Activated T-cell treated with anti-CD3 and anti-CD28 coated beads, Interleukin-2, amount 50 U/mL, for 48 hours (primary cell): ENCODE data around the gene EVI2A.
"Not testable (repeated sequence)": the region's sequence is repeated elsewhere in the genome, so short reads cannot be mapped to it uniquely, and the experiment has no call there.

Experiments used
- DNase-seq, 2 experiments: peaks; one replicate each; pipeline ENCODE4 v3.0.0-alpha.2; 2020

EVI2A gene, protein sequence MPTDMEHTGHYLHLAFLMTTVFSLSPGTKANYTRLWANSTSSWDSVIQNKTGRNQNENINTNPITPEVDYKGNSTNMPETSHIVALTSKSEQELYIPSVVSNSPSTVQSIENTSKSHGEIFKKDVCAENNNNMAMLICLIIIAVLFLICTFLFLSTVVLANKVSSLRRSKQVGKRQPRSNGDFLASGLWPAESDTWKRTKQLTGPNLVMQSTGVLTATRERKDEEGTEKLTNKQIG

DNA sequence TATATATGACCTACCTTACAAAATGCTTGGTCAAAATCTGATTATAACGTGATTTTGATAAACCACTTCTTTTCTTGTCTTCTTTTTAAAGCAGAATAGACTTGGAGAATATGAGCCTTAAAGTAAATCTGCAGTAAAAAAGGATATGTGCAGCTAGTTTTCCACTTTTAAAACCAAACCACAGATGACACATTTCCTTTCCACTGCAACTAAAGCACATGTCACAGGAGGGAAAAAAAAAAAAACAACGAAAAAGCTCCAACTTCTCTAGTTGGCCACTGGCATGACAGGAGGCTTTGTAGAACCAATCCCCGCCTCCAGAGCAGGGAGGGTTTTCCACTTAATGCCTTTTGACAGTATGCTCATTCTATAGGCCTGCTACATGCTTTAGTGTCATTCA lies at the start of gene EVI2A:
TSS of gene EVI2A (minus strand) at position 142 of the 400 bp plus-strand sequence. CDS start 2,609 bp downstream, outside the sequence.
- peak; percentile 72 to 76 for DNase-seq

DNA sequence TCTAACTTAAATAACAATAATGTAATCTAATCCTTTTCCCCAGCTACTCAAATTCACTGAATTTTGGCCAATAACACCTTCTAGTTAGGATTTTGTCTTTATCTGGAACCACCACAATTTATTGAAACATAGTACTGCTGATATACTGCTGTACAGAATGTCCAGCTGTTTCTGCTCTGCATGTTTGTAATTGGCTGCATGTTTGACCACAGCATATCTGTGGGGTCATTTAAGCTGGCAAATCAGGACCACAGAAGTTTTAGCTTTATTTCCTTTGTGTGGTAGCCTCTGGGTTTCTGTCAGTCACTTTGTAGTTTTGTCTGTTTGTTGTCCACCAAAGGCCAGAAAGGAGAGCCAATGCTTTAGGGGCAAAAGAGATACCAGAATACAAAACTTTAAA lies 47.8 kb upstream of the EVI2A start:
- DNase-seq, result no peak

DNA sequence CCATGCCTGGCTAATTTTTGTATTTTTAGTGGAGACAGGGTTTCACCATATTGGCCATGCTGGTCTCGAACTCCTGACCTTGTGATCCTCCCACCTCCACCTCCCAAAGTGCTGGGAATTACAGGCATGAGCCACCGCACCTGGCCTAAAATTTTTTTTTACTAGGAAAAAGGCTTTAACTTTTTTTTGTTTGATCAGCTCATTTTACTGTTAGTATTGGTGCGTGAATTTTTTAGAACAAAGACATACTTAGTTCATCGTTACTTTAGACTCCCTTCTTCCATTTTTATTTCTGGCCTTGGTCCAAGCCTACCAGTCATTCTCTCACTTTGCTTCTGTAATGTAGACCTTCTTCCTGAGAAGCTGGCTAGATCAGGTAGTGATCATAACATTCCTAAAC lies 44.7 kb upstream of the EVI2A start:
- no peak for DNase-seq

DNA sequence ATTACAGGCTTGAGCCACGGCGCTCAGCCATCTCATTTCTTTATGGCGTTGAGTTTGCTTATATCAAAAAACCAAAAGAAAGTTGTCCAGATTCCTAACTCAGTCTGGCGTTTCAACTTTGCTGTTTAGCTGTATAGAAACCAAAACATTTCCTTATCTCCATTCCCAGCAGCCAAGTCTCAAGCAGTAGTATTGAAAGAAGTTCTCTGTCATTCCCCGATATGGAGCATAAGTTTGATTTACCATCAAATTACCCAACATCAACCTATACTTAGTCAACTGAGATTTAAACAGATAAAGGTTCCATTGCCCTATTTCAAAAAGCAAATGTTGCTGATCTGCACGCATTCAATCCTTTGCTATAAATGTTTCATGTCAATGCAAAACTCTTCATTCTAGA lies 42.6 kb upstream of the EVI2A start:
- no peak for DNase-seq

DNA sequence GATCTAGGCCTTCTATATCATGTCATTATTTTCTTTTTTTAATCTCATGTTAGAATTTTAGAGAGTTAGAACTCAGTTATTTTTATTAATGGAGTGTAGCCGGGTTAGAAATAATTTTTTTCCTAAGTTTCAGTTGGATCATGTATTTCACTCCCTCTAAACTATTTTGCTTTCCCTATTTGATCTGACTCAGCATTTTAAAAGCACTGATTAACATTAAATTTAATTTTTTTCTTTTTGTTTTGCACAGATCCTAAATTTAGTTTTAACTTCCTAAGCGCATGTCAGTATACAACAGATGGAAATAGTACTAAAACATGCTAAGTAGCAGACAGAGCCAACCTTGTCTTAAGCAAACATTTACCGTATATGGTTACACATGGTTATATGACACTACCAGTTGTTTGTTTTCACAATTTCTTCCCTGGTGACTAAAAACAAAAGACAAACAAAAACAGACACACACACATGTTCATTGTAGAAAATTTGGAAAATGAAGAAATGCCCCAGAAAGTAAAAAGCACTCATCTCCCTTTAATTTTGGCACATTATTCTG lies 36.5 kb upstream of the EVI2A start:
- DNase-seq, result no peak

DNA sequence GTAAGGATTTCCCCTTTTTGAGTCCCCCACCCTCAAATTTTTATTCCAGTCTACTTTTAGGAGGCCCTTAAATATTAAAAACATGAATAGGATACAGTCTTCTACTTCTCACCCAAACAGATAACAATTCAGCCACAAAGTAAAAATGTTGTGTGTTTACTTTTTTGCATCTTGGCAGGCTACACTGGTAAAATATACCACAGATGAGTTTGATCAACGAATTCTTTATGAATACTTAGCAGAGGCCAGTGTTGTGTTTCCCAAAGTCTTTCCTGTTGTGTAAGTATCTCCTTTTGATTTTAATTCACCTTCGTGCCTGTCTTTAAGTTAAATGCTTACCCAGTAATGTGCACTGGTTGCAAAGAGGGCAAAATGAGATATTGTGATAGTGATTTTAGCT lies 35.7 kb upstream of the EVI2A start:
- no peak for DNase-seq

DNA sequence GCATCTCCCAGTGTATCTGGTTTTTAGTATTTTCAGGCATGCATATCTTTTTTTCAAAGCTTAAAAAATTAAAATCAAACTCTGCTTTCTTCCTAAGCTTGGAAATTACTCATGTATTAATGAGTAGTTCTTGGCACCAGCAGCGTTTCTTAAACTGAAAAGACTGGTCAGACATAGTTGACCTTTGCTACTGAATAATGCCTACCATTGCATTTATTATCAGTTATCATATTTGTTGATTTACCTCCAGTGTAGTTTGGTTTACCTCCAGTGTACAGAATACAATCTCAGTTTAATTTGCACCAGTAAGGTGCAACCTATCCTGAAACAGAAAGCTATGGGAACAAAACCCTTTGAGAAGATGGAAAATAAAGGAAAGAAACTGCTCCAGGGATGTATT lies 34.5 kb upstream of the EVI2A start:
- DNase-seq, result no peak

DNA sequence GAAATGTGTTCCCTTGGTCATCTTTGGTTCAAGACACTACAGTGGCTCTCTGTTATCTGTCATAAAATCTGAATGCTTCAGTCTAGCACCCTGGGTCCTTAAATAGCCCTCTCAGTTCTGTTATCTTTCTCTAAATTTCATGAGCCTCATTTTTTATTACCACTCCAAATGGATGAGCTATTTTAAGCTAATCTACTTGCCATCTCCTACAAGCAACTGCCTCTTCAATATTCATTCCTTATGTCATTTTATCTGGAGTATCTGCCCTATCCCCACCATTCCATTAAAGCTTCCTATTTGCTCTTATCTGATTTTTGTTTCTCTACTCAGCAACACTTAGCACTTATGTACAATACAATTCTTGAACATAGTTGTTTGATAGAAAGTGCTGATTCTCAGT lies 28.0 kb upstream of the EVI2A start:
- DNase-seq, result no peak

DNA sequence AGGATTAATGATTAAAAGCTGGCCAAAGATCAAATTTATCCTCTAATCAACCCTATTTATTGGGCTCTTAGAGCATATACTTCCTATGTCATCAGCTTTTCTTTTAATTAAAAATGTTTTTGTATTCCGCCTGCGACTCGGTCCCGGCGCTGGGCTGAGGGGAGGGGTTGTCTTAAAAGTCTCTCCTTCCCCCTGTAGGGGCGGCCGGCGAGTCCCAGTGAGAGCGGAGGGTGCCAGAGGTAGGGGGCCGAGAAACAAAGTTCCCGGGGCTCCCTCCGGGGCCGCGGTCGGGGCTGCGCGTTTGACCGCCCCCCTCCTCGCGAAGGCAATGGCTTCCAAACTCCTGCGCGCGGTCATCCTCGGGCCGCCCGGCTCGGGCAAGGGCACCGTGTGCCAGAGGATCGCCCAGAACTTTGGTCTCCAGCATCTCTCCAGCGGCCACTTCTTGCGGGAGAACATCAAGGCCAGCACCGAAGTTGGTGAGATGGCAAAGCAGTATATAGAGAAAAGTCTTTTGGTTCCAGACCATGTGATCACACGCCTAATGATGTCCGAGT lies 23.8 kb upstream of the EVI2A start:
- not testable (repeated sequence) for DNase-seq

DNA sequence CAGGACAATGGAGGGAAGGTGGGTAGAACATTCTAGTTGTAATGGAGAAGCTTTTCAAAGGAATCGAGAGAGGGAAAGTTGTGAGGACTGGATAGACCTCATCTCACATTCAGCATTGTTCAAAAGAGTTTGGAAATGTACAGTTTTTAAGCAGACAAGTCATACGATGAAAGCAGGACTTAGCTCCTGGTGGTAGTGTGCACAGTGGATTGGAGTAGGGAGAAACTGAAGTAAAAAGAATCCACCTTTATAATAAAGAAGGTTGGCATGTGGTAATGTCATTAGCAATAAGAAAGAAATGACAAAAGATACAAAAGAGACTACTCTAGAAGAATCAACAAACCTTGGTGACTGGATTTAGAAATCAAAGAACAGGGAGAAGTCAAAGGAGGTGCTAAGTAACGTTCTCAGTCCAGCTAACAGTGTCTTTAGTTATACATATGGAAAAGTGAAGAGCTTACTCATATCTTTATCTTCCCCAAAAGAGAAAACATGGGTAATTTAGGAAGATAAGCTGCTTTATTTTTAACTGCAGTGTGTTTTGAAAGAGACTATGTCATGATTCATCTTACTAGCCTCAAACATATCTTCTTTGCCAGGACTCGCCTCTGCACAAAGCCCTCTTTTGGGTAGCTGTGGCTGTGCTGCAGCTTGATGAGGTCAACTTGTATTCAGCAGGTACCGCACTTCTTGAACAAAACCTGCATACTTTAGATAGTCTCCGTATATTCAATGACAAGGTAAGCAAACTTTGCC lies 18.7 kb upstream of the EVI2A start:
- no peak for DNase-seq

DNA sequence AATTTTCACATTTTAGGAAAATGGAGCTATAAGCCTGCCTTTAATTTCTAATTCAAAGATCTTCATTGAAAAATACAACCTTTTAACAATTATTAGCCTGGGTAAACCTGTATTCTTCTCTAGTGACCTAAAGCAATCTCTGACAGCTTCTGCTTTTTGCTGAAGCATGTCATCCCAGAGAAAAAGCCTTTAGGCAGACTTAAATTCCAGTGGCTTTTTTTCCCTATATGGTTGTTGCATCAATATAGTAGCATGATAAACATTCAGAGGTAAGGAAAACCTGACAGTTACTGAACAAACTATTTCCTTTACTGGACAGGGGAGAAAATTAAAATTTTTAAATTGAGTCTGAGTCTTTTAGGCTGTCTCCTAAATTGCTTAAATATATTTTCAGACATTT lies 7.8 kb upstream of the EVI2A start:
- DNase-seq, result no peak

DNA sequence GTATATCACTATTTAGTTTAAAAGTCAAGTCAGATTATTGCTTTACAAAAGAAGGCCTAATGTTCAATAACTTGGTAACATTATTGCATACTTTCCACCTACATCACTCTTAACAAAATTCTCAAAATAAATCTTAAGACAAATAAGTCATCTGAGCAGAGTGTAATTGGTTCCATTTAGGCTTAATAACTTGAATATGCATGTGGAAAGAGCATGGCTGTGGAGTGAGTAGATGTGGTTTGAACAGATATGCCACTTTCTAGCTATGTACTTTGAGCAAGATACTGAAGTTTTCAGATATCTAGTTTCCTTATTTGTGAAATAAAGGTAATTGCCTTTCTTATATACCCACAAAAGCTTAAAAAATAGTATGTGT lies 6.7 kb upstream of the EVI2A start:
- no peak for DNase-seq

DNA sequence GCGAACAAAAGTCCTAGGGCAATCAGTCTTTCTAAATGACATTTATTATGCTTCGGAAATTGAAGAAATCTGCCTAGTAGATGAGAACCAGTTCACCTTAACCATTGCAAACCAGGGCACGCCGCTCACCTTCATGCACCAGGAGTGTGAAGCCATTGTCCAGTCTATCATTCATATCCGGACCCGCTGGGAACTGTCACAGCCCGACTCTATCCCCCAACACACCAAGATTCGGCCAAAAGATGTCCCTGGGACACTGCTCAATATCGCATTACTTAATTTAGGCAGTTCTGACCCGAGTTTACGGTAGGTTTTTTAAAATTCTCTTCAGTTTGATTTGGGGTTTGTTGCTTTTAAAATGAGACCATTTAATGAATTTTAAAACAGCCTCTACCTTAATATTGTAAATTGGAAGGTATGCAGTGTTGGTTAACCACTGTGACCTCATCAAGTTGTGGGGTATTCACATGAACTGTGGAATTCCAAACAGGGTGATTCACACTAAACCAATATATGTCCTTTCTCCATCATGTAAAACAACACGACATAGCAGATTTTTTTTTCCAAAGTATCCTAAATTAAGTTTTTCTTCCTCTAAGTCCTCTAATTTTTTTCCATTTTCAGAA lies 6.2 kb upstream of the EVI2A start:
- no peak for DNase-seq

DNA sequence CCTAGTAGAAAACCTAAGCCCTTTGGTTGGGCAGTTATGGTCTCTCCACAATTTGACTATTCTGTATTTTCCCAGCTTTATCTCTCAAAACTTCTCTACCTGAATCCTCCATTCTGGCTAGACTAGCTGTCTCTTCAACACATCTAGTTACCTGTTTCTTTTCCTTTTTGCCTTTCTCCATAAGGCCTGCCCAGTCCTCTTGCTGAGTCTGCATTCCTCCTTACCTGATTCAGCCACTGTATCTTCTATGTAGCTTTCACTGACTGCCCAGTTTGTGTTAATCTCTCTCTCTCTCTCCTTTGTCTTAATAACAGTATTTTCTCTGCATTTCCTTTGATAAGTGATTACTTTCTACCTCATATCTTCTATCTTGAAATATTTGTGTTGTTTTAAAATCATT lies 2.1 kb upstream of the EVI2A start:
- no peak for DNase-seq

DNA sequence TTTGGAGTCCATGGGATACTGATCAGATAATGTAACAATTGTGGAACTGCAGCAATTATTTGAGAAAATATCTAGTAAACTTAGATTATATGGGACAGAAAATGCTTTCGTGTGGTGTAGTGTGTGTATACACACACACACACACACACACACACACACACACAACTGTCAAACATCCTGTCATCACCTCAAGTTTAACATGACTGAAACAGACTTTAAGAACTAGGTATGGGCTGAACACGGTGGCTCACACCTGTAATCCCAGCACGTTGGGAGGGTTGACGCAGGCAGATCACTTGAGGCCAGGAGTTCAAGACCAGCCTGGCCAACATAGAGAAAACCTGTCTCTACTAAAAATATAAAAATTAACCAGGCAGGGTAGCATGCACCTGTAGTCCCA lies 544 bp upstream of the EVI2A start:
- peak; percentile 35 to 39 for DNase-seq

DNA sequence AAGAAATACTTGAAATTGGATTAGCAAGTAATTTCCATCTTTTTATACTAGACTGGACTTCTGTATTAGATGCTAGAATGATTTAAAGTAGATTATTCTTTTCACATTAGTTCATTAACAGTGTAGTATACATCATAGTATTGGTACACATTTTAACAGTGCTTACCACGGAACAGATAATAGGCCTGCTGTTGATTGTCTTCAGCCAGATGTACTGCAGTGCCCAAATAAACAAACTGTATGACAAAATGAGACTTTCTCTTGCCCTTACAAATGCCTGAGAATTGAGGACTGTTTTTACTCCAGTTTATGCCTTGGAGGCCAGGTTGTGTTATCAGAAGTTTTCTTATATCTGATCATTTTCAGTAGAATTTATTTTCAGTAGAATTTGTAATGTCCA lies 631 bp downstream of the EVI2A start:
- DNase-seq, result no peak

DNA sequence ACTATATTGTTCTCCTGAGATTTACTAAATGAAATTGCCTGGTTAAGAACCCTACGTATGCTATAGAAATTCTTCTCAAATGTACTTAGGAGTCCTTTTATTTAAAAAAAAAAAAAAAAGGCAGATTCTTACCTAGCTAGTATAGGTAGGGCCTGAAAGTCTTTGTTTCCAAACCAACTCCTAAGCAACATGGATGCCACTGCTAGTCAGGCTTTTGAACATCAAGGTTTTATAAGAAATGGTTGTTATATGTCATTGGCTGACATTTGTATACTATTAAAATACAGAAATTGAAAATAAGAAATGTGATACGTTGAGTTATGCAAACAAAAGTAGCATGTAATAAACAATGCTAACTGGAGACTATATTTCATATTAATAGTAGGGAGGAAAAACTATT lies 1.2 kb downstream of the EVI2A start:
- DNase-seq, result no peak

DNA sequence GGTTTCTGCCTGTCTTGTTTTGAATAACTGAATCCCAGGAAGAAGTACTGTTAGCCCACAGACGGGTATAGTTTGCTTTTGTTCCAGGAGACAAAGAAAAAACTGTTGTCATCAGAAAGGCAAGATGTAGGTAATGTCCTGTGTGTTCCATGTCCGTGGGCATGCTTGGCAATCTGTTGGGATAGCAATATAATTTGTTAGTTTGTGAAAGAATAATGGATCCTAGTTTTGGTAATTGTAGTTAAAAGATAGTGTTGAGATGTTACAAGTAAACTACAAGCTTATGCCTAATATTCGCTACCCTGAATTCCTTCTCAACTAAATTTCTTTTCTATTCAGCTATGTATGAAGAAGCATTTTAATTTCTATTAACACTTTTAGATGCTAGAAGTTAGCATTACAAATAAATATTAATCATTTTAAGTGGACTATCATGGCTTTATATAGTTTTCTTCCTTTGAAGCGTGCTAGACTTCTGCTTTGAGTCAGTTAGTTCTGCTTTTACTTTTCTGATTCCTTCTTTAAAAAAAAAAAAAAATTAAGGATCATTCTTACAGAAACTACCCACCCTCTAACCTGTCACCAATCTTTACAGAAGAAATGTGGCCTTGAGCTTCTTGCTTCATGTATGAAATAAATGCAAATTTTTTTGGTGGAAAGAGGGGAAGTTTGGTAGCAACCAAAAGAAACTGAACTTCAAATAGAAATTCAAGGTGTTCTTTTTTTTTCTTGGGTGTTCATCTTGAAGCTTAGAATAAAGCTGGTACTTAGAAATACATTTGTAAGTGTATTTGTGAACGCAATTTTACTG lies 2.4 kb downstream of the EVI2A start:
- no peak for DNase-seq

DNA sequence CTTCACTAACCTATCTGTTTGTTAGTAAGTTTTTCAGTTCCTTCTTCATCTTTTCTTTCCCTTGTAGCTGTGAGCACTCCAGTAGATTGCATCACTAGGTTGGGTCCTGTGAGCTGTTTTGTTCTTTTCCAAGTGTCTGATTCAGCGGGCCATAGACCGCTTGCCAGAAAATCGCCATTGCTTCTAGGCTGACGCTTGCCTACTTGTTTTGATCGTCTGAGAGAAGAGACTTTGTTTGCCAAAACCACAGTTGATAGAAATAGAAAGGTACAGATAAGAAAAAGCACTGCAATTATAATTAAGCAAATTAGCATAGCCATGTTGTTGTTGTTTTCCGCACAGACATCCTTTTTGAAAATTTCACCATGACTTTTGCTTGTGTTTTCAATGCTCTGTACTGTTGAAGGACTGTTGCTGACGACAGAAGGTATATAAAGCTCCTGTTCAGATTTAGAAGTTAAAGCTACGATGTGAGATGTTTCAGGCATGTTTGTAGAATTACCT lies 3.1 kb downstream of the EVI2A start:
- DNase-seq, result peak; percentile 53 to 64

DNA sequence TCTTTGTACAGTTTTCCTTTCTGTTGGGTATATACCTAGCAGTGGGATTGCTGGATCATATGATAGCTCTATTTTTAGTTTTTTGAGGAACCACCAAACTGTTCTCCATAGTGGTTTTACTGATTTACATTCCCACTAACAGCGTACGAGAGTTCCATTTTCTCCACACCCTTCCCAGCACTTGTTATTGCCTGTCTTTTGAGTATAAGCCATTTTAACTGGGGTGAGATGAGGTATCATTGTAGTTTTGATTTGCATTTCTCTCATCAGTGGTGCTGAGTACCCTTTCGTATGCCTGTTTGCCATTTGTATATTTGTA lies 6.7 kb downstream of the EVI2A start:
- DNase-seq, result no peak

DNA sequence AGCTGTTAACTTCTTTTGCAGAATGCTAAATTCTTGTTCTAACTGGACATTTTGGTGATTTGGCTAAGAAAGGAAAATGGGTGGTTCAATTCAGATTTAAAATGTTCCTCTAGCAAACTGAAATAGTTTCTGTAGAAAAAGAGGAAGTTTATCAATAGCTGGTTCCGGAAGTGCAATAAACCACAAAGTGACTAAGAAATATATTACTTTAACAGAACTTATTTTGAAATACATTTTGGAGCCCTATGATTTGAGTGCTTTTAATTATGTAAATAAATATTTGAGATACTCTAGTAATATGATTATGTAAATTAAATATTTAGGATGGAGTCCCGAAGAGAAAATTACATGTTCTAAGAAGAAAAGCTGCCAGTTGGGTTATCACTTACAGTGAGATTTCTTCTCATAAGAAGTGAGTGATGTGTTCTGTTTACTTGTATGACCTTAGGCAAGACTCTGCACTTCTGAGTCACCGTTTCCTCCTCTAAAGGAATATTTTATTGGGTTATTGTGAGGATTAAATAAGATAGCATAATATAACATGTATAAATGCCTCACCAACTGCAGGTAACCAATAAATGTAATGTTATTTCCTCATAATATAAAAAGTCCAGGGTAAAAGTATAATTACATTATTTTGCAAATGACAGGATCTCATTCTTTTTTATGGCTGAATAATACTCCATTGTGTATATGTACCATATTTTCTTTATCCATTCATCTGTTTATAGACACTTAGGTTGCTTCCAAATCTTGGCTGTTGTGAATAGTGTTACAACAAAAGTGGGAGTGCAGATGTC lies 7.2 kb downstream of the EVI2A start, which contains the start of gene EVI2B:
TSS of gene EVI2B (minus strand) at position 73 of the 800 bp plus-strand sequence. CDS start 8,445 bp downstream, outside the sequence.
- no peak for DNase-seq

DNA sequence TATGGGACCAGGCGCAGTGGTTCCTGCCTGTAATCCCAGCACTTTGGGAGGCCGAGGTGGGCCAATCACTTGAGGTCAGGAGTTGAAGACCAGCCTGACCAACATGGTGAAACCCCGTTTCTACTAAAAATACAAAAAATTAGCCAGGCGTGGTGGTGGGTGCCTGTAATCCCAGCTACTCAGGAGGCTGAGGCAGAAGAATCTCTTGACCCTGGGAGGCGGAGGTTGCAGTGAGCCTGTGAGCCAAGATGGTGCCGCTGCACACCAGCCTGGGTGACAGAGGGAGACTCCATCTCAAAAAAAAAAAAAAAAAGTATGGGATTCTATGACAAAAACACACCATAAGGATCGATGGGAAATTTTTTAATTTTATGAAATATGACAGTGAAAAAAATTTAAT lies 9.2 kb downstream of the EVI2A start:
- DNase-seq, result peak; percentile 56 to 62
